GM12878 (cell line): ENCODE measurements around the gene CD79A. TPM values are rescaled to one million over a fixed set of nuclear protein-coding genes. Genes with fewer than 3 reads are reported as not detected.

Experiments used
- ATAC-seq: fragments of 200-7000 bp; cut with Tn5 transposase; 3 replicates; pipeline ENCODE4 v1.9.1; 2020; ENCODE audit warnings: mild to moderate bottlenecking, moderate library complexity
- BruUV-seq: library from RNA; stranded (reverse); fragments of 400-500 nt; replicated peaks from 2 replicates; lab custom pipeline; 2021; lab: Mats Ljungman, UMichigan
- CTCF ChIA-PET: fragments of 300-600 bp; sonication (Branson Sonifier 250); formaldehyde crosslinking; extraction: SDS; loops from one replicate; lab custom pipeline; 2021; ENCODE audit warnings: inconsistent platforms; lab: Yijun Ruan, JAX
- POLR2A ChIA-PET: fragments of 350-600 bp; formaldehyde crosslinking; extraction: SDS; loops from one replicate; lab custom pipeline; 2021; ENCODE audit warnings: inconsistent platforms; lab: Charles Lee
- RAD21 ChIA-PET: fragments of 300-600 bp; sonication (Branson Sonifier 250); formaldehyde crosslinking; loops from one replicate; lab custom pipeline; 2023; ENCODE audit warnings: antibody characterized with exemption; ENCODE audit not compliant: unreplicated experiment; lab: Charles Lee
- SMC1A ChIA-PET: fragments of 300-600 bp; sonication (Branson Sonifier 250); formaldehyde crosslinking; loops from one replicate; lab custom pipeline; 2023; ENCODE audit not compliant: unreplicated experiment, uncharacterized antibody; lab: Charles Lee
- DNase-seq: peaks from one replicate; pipeline ENCODE4 v3.0.0-alpha.2; 2011; ENCODE audit warnings: low read depth, low spot score
- FAIRE-seq: peaks from 3 replicates; lab custom pipeline; 2011; peaks lifted over from hg19 to GRCh38; lab: Jason Lieb, UNC
- H2AFZ ChIP-seq: 2 replicates; pipeline ENCODE4 v1.6.0; 2011; ENCODE audit warnings: low read depth, low read length, control low read depth; ENCODE audit not compliant: control insufficient read depth
- H3K27ac ChIP-seq: 2 replicates; pipeline ENCODE4 v1.5.1; 2011; ENCODE audit warnings: control low read depth; ENCODE audit not compliant: control insufficient read depth, insufficient read depth
- H3K27me3 ChIP-seq, 2 experiments: replicated peaks in 1 of 2; 2 replicates each; pipeline versions ENCODE4 v1.6.0 to v1.6.1; 2011; ENCODE audit warnings: low read length in 1 of 2; ENCODE audit not compliant: control insufficient read depth in 2 of 2, insufficient read depth in 2 of 2
- H3K36me3 ChIP-seq, 2 experiments: 2 replicates each; pipeline ENCODE4 v1.5.1; 2011; ENCODE audit warnings: low read length in 1 of 2; ENCODE audit not compliant: control insufficient read depth in 2 of 2, insufficient read depth in 2 of 2
- H3K4me1 ChIP-seq: 2 replicates; pipeline ENCODE4 v1.6.1; 2011; ENCODE audit warnings: mild to moderate bottlenecking, low read length, moderate library complexity, mixed read lengths; ENCODE audit not compliant: control insufficient read depth, insufficient read depth
- H3K4me2 ChIP-seq: 2 replicates; pipeline ENCODE4 v1.6.0; 2011; ENCODE audit warnings: control low read depth; ENCODE audit not compliant: control insufficient read depth, insufficient read depth
- H3K4me3 ChIP-seq: fragments of 200-600 bp; sonication (generic); 2 replicates; pipeline ENCODE4 v1.5.1; 2016
- H3K79me2 ChIP-seq: 2 replicates; pipeline ENCODE4 v1.6.0; 2011; ENCODE audit warnings: low read length; ENCODE audit not compliant: control insufficient read depth, insufficient read depth
- H3K9ac ChIP-seq: 2 replicates; pipeline ENCODE4 v1.8.0; 2011; ENCODE audit warnings: low read length, control low read depth, mixed read lengths; ENCODE audit not compliant: control insufficient read depth, insufficient read depth
- H3K9me3 ChIP-seq: replicated peaks from 3 replicates; pipeline ENCODE4 v1.5.1; 2011; ENCODE audit warnings: mild to moderate bottlenecking, low read length; ENCODE audit not compliant: control insufficient read depth, insufficient read depth
- H4K20me1 ChIP-seq: 2 replicates; pipeline ENCODE4 v1.6.0; 2011; ENCODE audit not compliant: control insufficient read depth, insufficient read depth
- CEBPZ ChIP-seq: fragments of 150-350 bp; IDR thresholded peaks from 2 replicates; pipeline ENCODE4 v1.6.1; 2016; ENCODE audit warnings: low read depth, low read length
- E2F4 ChIP-seq: IDR thresholded peaks from 2 replicates; pipeline ENCODE4 v1.6.1; 2012; ENCODE audit warnings: low read depth, low read length, improper control_type of control experiment
- GATAD2B ChIP-seq: fragments of 450-650 bp; conservative IDR thresholded peaks from 2 replicates; pipeline ENCODE4 v1.6.1; 2017; ENCODE audit warnings: low read depth, mild to moderate bottlenecking, moderate library complexity
- KDM1A ChIP-seq: fragments of 200-600 bp; sonication (generic); IDR thresholded peaks from 2 replicates; pipeline ENCODE4 v1.6.1; 2016; ENCODE audit warnings: borderline replicate concordance
- NFXL1 ChIP-seq: fragments of 450-650 bp; IDR thresholded peaks from 2 replicates; pipeline ENCODE4 v1.6.1; 2017; ENCODE audit warnings: antibody characterized with exemption, mild to moderate bottlenecking, borderline replicate concordance
- NFYA ChIP-seq: IDR thresholded peaks from 2 replicates; pipeline ENCODE4 v1.6.1; 2011; ENCODE audit warnings: low read depth, mild to moderate bottlenecking, low read length, improper control_type of control experiment, borderline replicate concordance
- NR2C1 ChIP-seq: fragments of 450-650 bp; IDR thresholded peaks from 2 replicates; pipeline ENCODE4 v1.6.1; 2017; ENCODE audit warnings: antibody characterized with exemption, mild to moderate bottlenecking, moderate library complexity
- SUZ12 ChIP-seq: fragments of 200-600 bp; sonication (generic); IDR thresholded peaks from one replicate; pipeline ENCODE4 v1.6.1; 2018; ENCODE audit warnings: antibody characterized with exemption, mild to moderate bottlenecking; ENCODE audit not compliant: unreplicated experiment
- WRNIP1 ChIP-seq: IDR thresholded peaks from 2 replicates; pipeline ENCODE4 v1.6.1; 2011; ENCODE audit warnings: low read depth, low read length, improper control_type of control experiment, borderline replicate concordance
- WGBS: methylation state at CpG from one replicate; pipeline ENCODE4 v1.1.6; 2016; ENCODE audit warnings: low lambda C conversion rate; ENCODE audit not compliant: insufficient replicate concordance, insufficient coverage; ENCODE audit errors: missing lambda C conversion rate; 5-methylcytosine and 5-hydroxymethylcytosine counted together
- in situ Hi-C: fragments of 300-500 bp; cut with MboI; formaldehyde crosslinking; loops from 9 replicates; pipeline ENCODE4 v1.14.3; 2018; ENCODE audit warnings: mixed read lengths
- intact Hi-C: fragments of 100-400 bp; cut with micrococcal nuclease; formaldehyde crosslinking; loops from one replicate; pipeline ENCODE4 v1.14.2; 2022; ENCODE audit not compliant: unreplicated experiment
- polyA plus RNA-seq, 11 experiments: library from polyadenylated mRNA; depleted of rRNA in 4 of 11; unstranded in 6 of 11; stranded (reverse) in 5 of 11; fragments of >200 nt; fragmentation: Nextera tagmentation in 4 of 11; fragmentation: Illumina TruSeq in 1 of 11; extraction: Ambion mirVana in 4 of 11; extraction: Trizol in 1 of 11; gene quantifications; 1 replicate in 1 of 11; 2 replicates in 10 of 11; pipeline versions ENCODE4 v1.2.1 to v1.2.3, GENCODE V29; 2011 to 2016; ENCODE audit warnings: inconsistent platforms in 2 of 11, missing spikeins in 2 of 11, low read depth in 1 of 11
- total RNA-seq, 4 experiments: library from RNA; depleted of rRNA in 3 of 4; stranded (reverse); fragments of >200 nt in 3 of 4; fragmentation: Illumina TruSeq in 1 of 4; extraction: Trizol in 1 of 4; gene quantifications; 2 replicates each; pipeline versions ENCODE4 v1.2.1 to v1.2.3, GENCODE V29; 2013 to 2021
- TF ChIP-seq, protein P1 (sequence below): IDR thresholded peaks from 2 replicates; pipeline ENCODE4 v1.6.1; 2012; ENCODE audit warnings: low read depth, low read length, improper control_type of control experiment

Gene CD79A
- total and polyA plus RNA-seq, 10 of the 15 experiments (the other 5 are each of a cell fraction or from before 2014, with no cell fraction given) = 38.8 to 414 (median 282) TPM

DNA sequence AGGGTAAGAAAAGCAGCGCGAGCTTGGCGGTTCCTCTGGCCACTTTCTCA is 32.3 kb upstream of the CD79A start, which contains the start of gene DMRTC2:
Gene DMRTC2 (plus strand): TSS at position 42 of the 50 bp plus-strand sequence. CDS start 2,387 bp downstream, outside the sequence.
- intact Hi-C loops = no loop called here
- Histone ChIP-seq H3K36me3 (no peaks in the 10 kb centered on the region), H3K79me2 (no peaks in the 10 kb centered on the region), H3K4me3 (no peak within 1 kb of the TSS), H3K4me1 (no peaks in the 10 kb centered on the region), H3K27me3 (peaks cover 0 to 1% of the 10 kb centered on the region in 2 experiments; a peak in 2 of 4 replicates), H3K27ac (no peak within 1 kb of the TSS), H3K9me3 (no peaks in the 10 kb centered on the region), H3K9ac (no peak within 1 kb of the TSS), H4K20me1 (no peaks in the 10 kb centered on the region), H2AFZ (no peak within 1 kb of the TSS), H3K4me2 (no peak within 1 kb of the TSS)
- BruUV-seq = no TSS peak
- ChIA-PET POLR2A (no interaction called here), SMC1A (no interaction called here), CTCF (no interaction called here), RAD21 (no interaction called here)
- FAIRE-seq (no peak), ATAC-seq (no peak), DNase-seq (no peak)
- TF ChIP-seq KDM1A = no peak
- no peak for TF ChIP-seq NFYA
- TF ChIP-seq NR2C1 = no peak
- TF ChIP-seq E2F4 = no peak
- TF ChIP-seq, protein P1, sequence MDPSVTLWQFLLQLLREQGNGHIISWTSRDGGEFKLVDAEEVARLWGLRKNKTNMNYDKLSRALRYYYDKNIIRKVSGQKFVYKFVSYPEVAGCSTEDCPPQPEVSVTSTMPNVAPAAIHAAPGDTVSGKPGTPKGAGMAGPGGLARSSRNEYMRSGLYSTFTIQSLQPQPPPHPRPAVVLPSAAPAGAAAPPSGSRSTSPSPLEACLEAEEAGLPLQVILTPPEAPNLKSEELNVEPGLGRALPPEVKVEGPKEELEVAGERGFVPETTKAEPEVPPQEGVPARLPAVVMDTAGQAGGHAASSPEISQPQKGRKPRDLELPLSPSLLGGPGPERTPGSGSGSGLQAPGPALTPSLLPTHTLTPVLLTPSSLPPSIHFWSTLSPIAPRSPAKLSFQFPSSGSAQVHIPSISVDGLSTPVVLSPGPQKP = no peak
- no peak for TF ChIP-seq NFXL1
- TF ChIP-seq SUZ12 = no peak
- TF ChIP-seq GATAD2B = no peak
- no peak for TF ChIP-seq CEBPZ
- no peak for TF ChIP-seq WRNIP1
- in situ Hi-C loops = no loop called here
- 98% methylated on average over 3 of the region's 3 CpGs for WGBS
